Activated T-helper 2 cell treated with anti-CD3 and anti-CD28 coated beads, Interferon-gamma antibody, Interleukin-2, Interleukin-4, amounts not matched to agents 10 μg/mL and 5 μg/mL and 100 μg/mL, durations not matched to agents 14 hours and 24 hours and 36 hours (primary cell): ENCODE results near the gene ZDHHC13. TPM values are rescaled to one million over a fixed set of nuclear protein-coding genes. Genes with fewer than 3 reads are reported as not detected.

Source experiments
- DNase-seq: peaks from one replicate; pipeline ENCODE4 v3.0.0; 2021; ENCODE audit warnings: low spot score
- H3K27ac Mint-ChIP-seq: one replicate; pipeline ENCODE4 v1.8.0; 2021; ENCODE audit warnings: mixed read lengths
- H3K27me3 Mint-ChIP-seq: one replicate; pipeline ENCODE4 v1.8.0; 2021; ENCODE audit warnings: low read depth, mixed read lengths
- H3K36me3 Mint-ChIP-seq: one replicate; pipeline ENCODE4 v1.8.0; 2021; ENCODE audit warnings: low read depth, mixed read lengths
- H3K4me1 Mint-ChIP-seq: one replicate; pipeline ENCODE4 v1.8.0; 2021; ENCODE audit warnings: low read depth, mixed read lengths
- H3K4me3 Mint-ChIP-seq: one replicate; pipeline ENCODE4 v1.8.0; 2021; ENCODE audit warnings: low read depth, mild to moderate bottlenecking, moderate library complexity, mixed read lengths
- H3K9me3 Mint-ChIP-seq: one replicate; pipeline ENCODE4 v1.8.0; 2021; ENCODE audit warnings: mixed read lengths
- intact Hi-C: fragments of 100-400 bp; cut with micrococcal nuclease; formaldehyde crosslinking; loops from one replicate; pipeline ENCODE4 v1.15.1; 2023
- total RNA-seq: library from RNA; stranded (reverse); gene quantifications from 2 replicates; pipeline ENCODE4 v1.2.3, GENCODE V29; 2022

Gene ZDHHC13
- total RNA-seq, 1 donor from 2014 or later: 25.4 TPM

GRCh38 chr11:19084661-19085315 lies 32.2 kb upstream of the ZDHHC13 start:
- peaks cover 5% of the 10 kb centered on the region for H3K27me3 Mint-ChIP-seq

GRCh38 chr11:19087658-19088057 lies 29.3 kb upstream of the ZDHHC13 start:
- intact Hi-C loops: no loop called here
- H3K4me3 Mint-ChIP-seq: no peak overlapping the region
- no peaks in the 10 kb centered on the region for H3K4me1 Mint-ChIP-seq
- no peak for DNase-seq
- peaks cover 15% of the 10 kb centered on the region for H3K27me3 Mint-ChIP-seq
- H3K36me3 Mint-ChIP-seq: no peaks in the 10 kb centered on the region
- no peak overlapping the region for H3K27ac Mint-ChIP-seq
- no peaks in the 10 kb centered on the region for H3K9me3 Mint-ChIP-seq

More at GRCh38 chr11:19084661-19085315, 32.2 kb upstream of the ZDHHC13 start:
- H3K36me3 Mint-ChIP-seq: no peaks in the 10 kb centered on the region
- H3K4me1 Mint-ChIP-seq: no peaks in the 10 kb centered on the region
- no peaks in the 10 kb centered on the region for H3K9me3 Mint-ChIP-seq
- no peak overlapping the region for H3K4me3 Mint-ChIP-seq
- DNase-seq: no peak
- H3K27ac Mint-ChIP-seq: no peak overlapping the region
- intact Hi-C loops: no loop called here

GRCh38 chr11:19088791-19089190 lies 28.2 kb upstream of the ZDHHC13 start:
- Mint-ChIP-seq H3K4me1 (no peaks in the 10 kb centered on the region), H3K9me3 (no peaks in the 10 kb centered on the region), H3K36me3 (no peaks in the 10 kb centered on the region), H3K4me3 (no peak overlapping the region), H3K27me3 (peaks cover 22% of the 10 kb centered on the region), H3K27ac (no peak overlapping the region)
- intact Hi-C loops: no loop called here
- DNase-seq: no peak

GRCh38 chr11:19089421-19089820 lies 27.5 kb upstream of the ZDHHC13 start:
- no peak overlapping the region for H3K27ac Mint-ChIP-seq
- no peak overlapping the region for H3K4me3 Mint-ChIP-seq
- no peaks in the 10 kb centered on the region for H3K36me3 Mint-ChIP-seq
- H3K9me3 Mint-ChIP-seq: no peaks in the 10 kb centered on the region
- H3K4me1 Mint-ChIP-seq: no peaks in the 10 kb centered on the region
- intact Hi-C loops: no loop called here
- DNase-seq: no peak
- H3K27me3 Mint-ChIP-seq: peaks cover 25% of the 10 kb centered on the region

GRCh38 chr11:19091366-19091765 lies 25.6 kb upstream of the ZDHHC13 start:
- intact Hi-C loops: no loop called here
- no peaks in the 10 kb centered on the region for H3K4me1 Mint-ChIP-seq
- H3K9me3 Mint-ChIP-seq: no peaks in the 10 kb centered on the region
- DNase-seq: no peak
- H3K36me3 Mint-ChIP-seq: no peaks in the 10 kb centered on the region
- H3K27ac Mint-ChIP-seq: no peak overlapping the region
- no peak overlapping the region for H3K4me3 Mint-ChIP-seq
- H3K27me3 Mint-ChIP-seq: peaks cover 28% of the 10 kb centered on the region

- no peak overlapping the region for H3K27ac Mint-ChIP-seq
- no peak overlapping the region for H3K4me3 Mint-ChIP-seq
- H3K4me1 Mint-ChIP-seq: no peaks in the 10 kb centered on the region
- H3K36me3 Mint-ChIP-seq: no peaks in the 10 kb centered on the region
- H3K27me3 Mint-ChIP-seq: peaks cover 25% of the 10 kb centered on the region
- intact Hi-C loops: no loop called here
- no peaks in the 10 kb centered on the region for H3K9me3 Mint-ChIP-seq
- DNase-seq: no peak
Measured at GRCh38 chr11:19092342-19092741, 24.6 kb upstream of the ZDHHC13 start.

- Mint-ChIP-seq H3K27me3 (peaks cover 25% of the 10 kb centered on the region), H3K4me1 (no peaks in the 10 kb centered on the region), H3K27ac (no peak overlapping the region), H3K9me3 (no peaks in the 10 kb centered on the region), H3K4me3 (no peak overlapping the region), H3K36me3 (no peaks in the 10 kb centered on the region)
- no peak for DNase-seq
- intact Hi-C loops: no loop called here
Measured at GRCh38 chr11:19092850-19093249, 24.1 kb upstream of the ZDHHC13 start.

GRCh38 chr11:19093976-19094375 lies 23.0 kb upstream of the ZDHHC13 start:
- no peak for DNase-seq
- H3K4me3 Mint-ChIP-seq: no peak overlapping the region
- H3K36me3 Mint-ChIP-seq: no peaks in the 10 kb centered on the region
- peaks cover 25% of the 10 kb centered on the region for H3K27me3 Mint-ChIP-seq
- intact Hi-C loops: no loop called here
- H3K27ac Mint-ChIP-seq: no peak overlapping the region
- no peaks in the 10 kb centered on the region for H3K9me3 Mint-ChIP-seq
- H3K4me1 Mint-ChIP-seq: no peaks in the 10 kb centered on the region

GRCh38 chr11:19094859-19095258 lies 22.1 kb upstream of the ZDHHC13 start:
- Mint-ChIP-seq H3K4me1 (no peaks in the 10 kb centered on the region), H3K4me3 (no peak overlapping the region), H3K27ac (no peak overlapping the region), H3K9me3 (no peaks in the 10 kb centered on the region), H3K36me3 (no peaks in the 10 kb centered on the region), H3K27me3 (peaks cover 25% of the 10 kb centered on the region)
- intact Hi-C loops: no loop called here
- no peak for DNase-seq

GRCh38 chr11:19099093-19099492 lies 17.9 kb upstream of the ZDHHC13 start:
- no peak overlapping the region for H3K27ac Mint-ChIP-seq
- DNase-seq: no peak
- H3K27me3 Mint-ChIP-seq: peaks cover 17% of the 10 kb centered on the region
- H3K36me3 Mint-ChIP-seq: no peaks in the 10 kb centered on the region
- intact Hi-C loops: no loop called here
- H3K4me1 Mint-ChIP-seq: no peaks in the 10 kb centered on the region
- H3K4me3 Mint-ChIP-seq: no peak overlapping the region
- no peaks in the 10 kb centered on the region for H3K9me3 Mint-ChIP-seq

GRCh38 chr11:19100885-19101284 lies 16.1 kb upstream of the ZDHHC13 start:
- Mint-ChIP-seq H3K4me3 (no peak overlapping the region), H3K9me3 (no peaks in the 10 kb centered on the region), H3K27me3 (peaks cover 17% of the 10 kb centered on the region), H3K4me1 (no peaks in the 10 kb centered on the region), H3K27ac (no peak overlapping the region), H3K36me3 (no peaks in the 10 kb centered on the region)
- intact Hi-C loops: no loop called here
- no peak for DNase-seq

GRCh38 chr11:19101796-19102520 lies 15.0 kb upstream of the ZDHHC13 start:
- no peak overlapping the region for H3K27ac Mint-ChIP-seq
- intact Hi-C loops: no loop called here
- peaks cover 16% of the 10 kb centered on the region for H3K27me3 Mint-ChIP-seq
- no peaks in the 10 kb centered on the region for H3K4me1 Mint-ChIP-seq
- no peaks in the 10 kb centered on the region for H3K36me3 Mint-ChIP-seq
- no peak for DNase-seq
- H3K9me3 Mint-ChIP-seq: no peaks in the 10 kb centered on the region
- no peak overlapping the region for H3K4me3 Mint-ChIP-seq

- peaks cover 16% of the 10 kb centered on the region for H3K27me3 Mint-ChIP-seq
- intact Hi-C loops: no loop called here
- H3K4me3 Mint-ChIP-seq: no peak overlapping the region
- no peaks in the 10 kb centered on the region for H3K4me1 Mint-ChIP-seq
- no peak for DNase-seq
- no peaks in the 10 kb centered on the region for H3K9me3 Mint-ChIP-seq
- H3K27ac Mint-ChIP-seq: no peak overlapping the region
- no peaks in the 10 kb centered on the region for H3K36me3 Mint-ChIP-seq
Measured at GRCh38 chr11:19102521-19102900, 14.5 kb upstream of the ZDHHC13 start.
